DOHH2 (cell line): ENCODE measurements around the gene STX16.

Source experiments
- H3F3A ChIP-seq: fragments of 200-600 bp; sonication (generic), shearing (Covaris generic); 2 replicates; pipeline ENCODE4 v1.6.0; 2016; ENCODE audit warnings: antibody characterized with exemption, mild to moderate bottlenecking; ENCODE audit not compliant: control insufficient read depth, insufficient read depth
- H3K27ac ChIP-seq: fragments of 200-600 bp; sonication (generic); 2 replicates; pipeline ENCODE4 v1.5.1; 2014; ENCODE audit warnings: low read depth, mild to moderate bottlenecking, low read length, moderate library complexity
- H3K27me3 ChIP-seq: fragments of 200-600 bp; sonication (generic); 2 replicates; pipeline ENCODE4 v1.6.1; 2014; ENCODE audit warnings: mild to moderate bottlenecking, low read length, mixed read lengths; ENCODE audit not compliant: control insufficient read depth
- H3K36me3 ChIP-seq: fragments of 200-600 bp; sonication (generic); 2 replicates; pipeline ENCODE4 v1.6.1; 2014; ENCODE audit warnings: mild to moderate bottlenecking, low read length, moderate library complexity, mixed read lengths; ENCODE audit not compliant: control insufficient read depth
- H3K4me1 ChIP-seq: fragments of 200-600 bp; sonication (generic); 2 replicates; pipeline ENCODE4 v1.6.1; 2014; ENCODE audit warnings: mild to moderate bottlenecking, low read length, mixed read lengths; ENCODE audit not compliant: control insufficient read depth
- H3K4me2 ChIP-seq: fragments of 200-600 bp; sonication (generic); 2 replicates; pipeline ENCODE4 v1.6.0; 2014; ENCODE audit warnings: mild to moderate bottlenecking, low read length, moderate library complexity
- H3K4me3 ChIP-seq: fragments of 200-600 bp; sonication (generic); 2 replicates; pipeline ENCODE4 v1.5.1; 2014; ENCODE audit warnings: mild to moderate bottlenecking, low read length, mixed read lengths
- H3K79me2 ChIP-seq: fragments of 200-600 bp; sonication (generic); 2 replicates; pipeline ENCODE4 v1.6.1; 2014; ENCODE audit warnings: mild to moderate bottlenecking, low read length, mixed read lengths; ENCODE audit not compliant: control insufficient read depth
- H3K9me2 ChIP-seq: fragments of 200-600 bp; sonication (generic); replicated peaks from 2 replicates; pipeline ENCODE4 v1.6.1; 2014; ENCODE audit warnings: mild to moderate bottlenecking, low read length, mixed read lengths; ENCODE audit not compliant: control insufficient read depth
- H3K9me3 ChIP-seq: fragments of 200-600 bp; sonication (generic); 2 replicates; pipeline ENCODE4 v1.6.1; 2014; ENCODE audit warnings: antibody characterized with exemption, low read length, mixed read lengths; ENCODE audit not compliant: control insufficient read depth, insufficient read depth
- H4K20me1 ChIP-seq: fragments of 200-600 bp; sonication (generic); 2 replicates; pipeline ENCODE4 v1.6.0; 2014; ENCODE audit warnings: low read depth, mild to moderate bottlenecking, antibody characterized with exemption, low read length, moderate library complexity; ENCODE audit not compliant: control insufficient read depth, insufficient read depth
- CTCF ChIP-seq: fragments of 200-600 bp; sonication (generic); IDR thresholded peaks from one replicate; pipeline ENCODE4 v1.5.1; 2014; ENCODE audit warnings: antibody characterized with exemption, mild to moderate bottlenecking, low read depth, low read length; ENCODE audit not compliant: poor library complexity, severe bottlenecking
- EZH2phosphoT487 ChIP-seq: fragments of 200-600 bp; sonication (generic); IDR thresholded peaks from 2 replicates; pipeline ENCODE4 v1.6.1; 2017; ENCODE audit warnings: borderline replicate concordance, mild to moderate bottlenecking, antibody characterized with exemption, low read length, moderate library complexity, mixed read lengths

Gene STX16

GRCh38 chr20:58712806-58713731, 62.0 kb downstream of the STX16 start:
- no peaks in the 10 kb centered on the region for H4K20me1 ChIP-seq
- no peak overlapping the region for H3K27ac ChIP-seq
- no peaks in the 10 kb centered on the region for H3K36me3 ChIP-seq
- H3K27me3 ChIP-seq: no peaks in the 10 kb centered on the region
- no peak overlapping the region for H3K4me3 ChIP-seq
- TF ChIP-seq CTCF (no peak), EZH2phosphoT487 (no peak)
- H3K9me2 ChIP-seq: no peaks in the 10 kb centered on the region
- H3K4me1 ChIP-seq: no peaks in the 10 kb centered on the region
- no peaks in the 10 kb centered on the region for H3K9me3 ChIP-seq
- no peaks in the 10 kb centered on the region for H3F3A ChIP-seq
- no peaks in the 10 kb centered on the region for H3K79me2 ChIP-seq
- no peak overlapping the region for H3K4me2 ChIP-seq

DNA sequence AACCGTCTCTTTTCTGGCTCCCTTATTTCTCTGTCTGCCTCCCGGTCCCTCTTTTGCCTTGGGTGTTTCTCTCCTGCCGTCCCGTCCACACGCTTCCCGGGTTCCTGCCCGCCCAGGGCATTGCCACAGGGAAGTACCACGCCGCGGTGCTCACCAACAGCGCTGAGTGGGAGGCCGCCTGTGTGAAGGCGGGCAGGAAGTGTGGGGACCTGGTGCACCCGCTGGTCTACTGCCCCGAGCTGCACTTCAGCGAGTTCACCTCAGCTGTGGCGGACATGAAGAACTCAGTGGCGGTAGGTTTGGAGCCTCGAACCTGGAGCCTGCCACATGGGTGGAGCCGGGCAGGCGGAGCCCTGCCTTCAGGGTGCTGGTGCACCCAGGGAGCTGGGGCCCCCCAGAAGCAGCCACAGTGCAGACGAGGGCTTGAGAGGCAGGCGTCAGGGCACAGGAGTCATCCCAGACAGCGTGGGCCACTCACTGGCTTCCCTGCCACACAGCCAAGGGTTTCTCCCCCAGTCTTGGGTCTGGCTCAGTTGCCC, 62.8 kb downstream of the STX16 start:
- no peak for TF ChIP-seq EZH2phosphoT487
- no peak for TF ChIP-seq CTCF
- Histone ChIP-seq H3K4me1 (no peaks in the 10 kb centered on the region), H3K4me3 (no peak overlapping the region), H3K9me3 (no peaks in the 10 kb centered on the region), H3K27me3 (no peaks in the 10 kb centered on the region), H3K36me3 (no peaks in the 10 kb centered on the region), H3K4me2 (no peak overlapping the region), H3F3A (no peaks in the 10 kb centered on the region), H3K9me2 (no peaks in the 10 kb centered on the region), H4K20me1 (no peaks in the 10 kb centered on the region), H3K79me2 (no peaks in the 10 kb centered on the region), H3K27ac (no peak overlapping the region)

DNA sequence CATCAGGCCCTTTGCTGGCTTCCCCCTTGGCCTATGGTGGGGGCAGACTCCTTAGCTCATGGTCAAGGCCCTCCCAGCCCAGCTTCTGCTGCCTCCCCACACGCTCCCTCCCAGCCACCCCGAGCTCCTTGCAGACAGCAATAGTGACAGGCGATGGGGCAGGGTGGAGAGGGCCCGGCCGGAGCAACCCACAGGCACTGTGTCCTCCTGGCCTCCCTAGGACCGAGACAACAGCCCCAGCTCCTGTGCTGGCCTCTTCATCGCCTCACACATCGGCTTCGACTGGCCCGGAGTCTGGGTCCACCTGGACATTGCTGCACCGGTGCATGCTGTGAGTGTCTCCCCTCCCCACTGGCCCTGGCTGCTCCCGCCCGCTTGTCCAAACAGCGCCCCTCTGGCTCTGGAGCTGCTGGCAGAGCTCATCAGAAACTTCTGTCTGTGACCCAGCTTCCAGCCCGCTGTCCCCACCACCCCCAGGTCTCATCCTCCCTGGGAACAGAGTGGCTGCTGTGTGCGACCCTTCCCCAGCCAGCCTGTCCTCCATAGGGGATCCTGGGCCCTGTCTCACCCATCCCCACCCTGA, 63.3 kb downstream of the STX16 start:
- Histone ChIP-seq H4K20me1 (no peaks in the 10 kb centered on the region), H3K4me3 (no peak overlapping the region), H3F3A (no peaks in the 10 kb centered on the region), H3K27ac (no peak overlapping the region), H3K36me3 (no peaks in the 10 kb centered on the region), H3K9me3 (no peaks in the 10 kb centered on the region), H3K27me3 (no peaks in the 10 kb centered on the region), H3K4me1 (no peaks in the 10 kb centered on the region), H3K4me2 (no peak overlapping the region), H3K79me2 (no peaks in the 10 kb centered on the region), H3K9me2 (no peaks in the 10 kb centered on the region)
- TF ChIP-seq CTCF (no peak), EZH2phosphoT487 (no peak)
